K562 (cell line): ENCODE measurements around the gene LLGL2. TPM values are rescaled to one million over a fixed set of nuclear protein-coding genes. Genes with fewer than 3 reads are reported as not detected.

Source experiments
- ARID1B ChIP-seq: fragments of 450-650 bp; IDR thresholded peaks from 2 replicates; pipeline ENCODE4 v1.6.1; 2016; ENCODE audit warnings: antibody characterized with exemption, mild to moderate bottlenecking, inconsistent platforms
- CTBP1 ChIP-seq: fragments of 450-650 bp; IDR thresholded peaks from 2 replicates; pipeline ENCODE4 v1.6.1; 2016; ENCODE audit warnings: borderline replicate concordance
- E2F4 ChIP-seq: sonication (generic); formaldehyde crosslinking; IDR thresholded peaks from 2 replicates; pipeline ENCODE4 v1.8.0; 2022; ENCODE audit warnings: mild to moderate bottlenecking, low read depth, missing genetic modification reagents
- E4F1 ChIP-seq: fragments of 250-450 bp; sonication (Bioruptor Pico); IDR thresholded peaks from 2 replicates; pipeline ENCODE4 v1.5.0; 2021; ENCODE audit warnings: mild to moderate bottlenecking, borderline replicate concordance
- ETS1 ChIP-seq: conservative IDR thresholded peaks from 2 replicates; pipeline ENCODE4 v1.6.1; 2011; ENCODE audit warnings: low read depth, mild to moderate bottlenecking, low read length; ENCODE audit not compliant: control insufficient read depth
- MAZ ChIP-seq, 2 experiments: fragments of 450-650 bp in 1 of 2; sonication (generic) in 1 of 2; formaldehyde crosslinking; IDR thresholded peaks in 1 of 2; conservative IDR thresholded peaks in 1 of 2; 2 replicates each; pipeline versions ENCODE4 v1.4.0 to v1.5.0; 2020; ENCODE audit warnings: mild to moderate bottlenecking in 1 of 2, missing genetic modification reagents in 1 of 2
- MYC ChIP-seq, 2 experiments: fragments of 250-450 bp in 1 of 2; sonication (Bioruptor Pico) in 1 of 2; IDR thresholded peaks; 2 replicates each; pipeline versions ENCODE4 v1.5.1 to v1.6.1; 2012 to 2021; ENCODE audit warnings: low read depth in 2 of 2, borderline replicate concordance in 1 of 2, improper control_type of control experiment in 1 of 2, low read length in 1 of 2, mild to moderate bottlenecking in 1 of 2, moderate library complexity in 1 of 2
- MYNN ChIP-seq, 2 experiments: sonication (generic); formaldehyde crosslinking in 1 of 2; IDR thresholded peaks; 2 replicates each; pipeline versions ENCODE4 v1.5.0 to v1.6.1; 2016 to 2020; ENCODE audit warnings: antibody characterized with exemption in 1 of 2, missing genetic modification reagents in 1 of 2
- NFIC ChIP-seq: fragments of 450-650 bp; IDR thresholded peaks from 2 replicates; pipeline ENCODE4 v1.6.1; 2017; ENCODE audit warnings: mild to moderate bottlenecking, inconsistent platforms
- NRF1 ChIP-seq, 2 experiments: fragments of 450-650 bp; IDR thresholded peaks in 1 of 2; conservative IDR thresholded peaks in 1 of 2; 2 replicates each; pipeline ENCODE4 v1.6.1; 2014; ENCODE audit warnings: mild to moderate bottlenecking in 2 of 2
- RCOR1 ChIP-seq, 2 experiments: IDR thresholded peaks; 2 replicates each; pipeline ENCODE4 v1.6.1; 2012; ENCODE audit warnings: low read depth in 2 of 2, low read length in 2 of 2, borderline replicate concordance in 1 of 2, improper control_type of control experiment in 1 of 2
- SMAD4 ChIP-seq: fragments of 250-450 bp; sonication (Bioruptor Pico); conservative IDR thresholded peaks from 2 replicates; pipeline ENCODE4 v1.8.0; 2021; ENCODE audit warnings: inconsistent platforms, mild to moderate bottlenecking, moderate library complexity
- SMARCE1 ChIP-seq: fragments of 450-650 bp; IDR thresholded peaks from 2 replicates; pipeline ENCODE4 v1.7.1; 2016; ENCODE audit warnings: mild to moderate bottlenecking
- ZBED1 ChIP-seq: IDR thresholded peaks from 2 replicates; pipeline ENCODE4 v1.6.1; 2014
- ZBTB26 ChIP-seq: fragments of 450-650 bp; formaldehyde crosslinking; IDR thresholded peaks from 2 replicates; pipeline ENCODE4 v1.4.0; 2022; ENCODE audit warnings: missing genetic modification characterization
- ZNF232 ChIP-seq: sonication (generic); formaldehyde crosslinking; IDR thresholded peaks from 2 replicates; pipeline ENCODE4 v1.8.0; 2022; ENCODE audit warnings: mild to moderate bottlenecking, missing genetic modification reagents
- ZNF3 ChIP-seq: fragments of 250-450 bp; sonication (Bioruptor Pico); IDR thresholded peaks from 2 replicates; pipeline ENCODE4 v1.5.0; 2021; ENCODE audit warnings: mild to moderate bottlenecking, moderate library complexity
- ZNF384 ChIP-seq: IDR thresholded peaks from 2 replicates; pipeline ENCODE4 v1.6.1; 2012; ENCODE audit warnings: low read depth, low read length, improper control_type of control experiment
- ZNF57 ChIP-seq: fragments of 450-650 bp; formaldehyde crosslinking; IDR thresholded peaks from 2 replicates; pipeline ENCODE4 v1.4.0; 2020; ENCODE audit warnings: mild to moderate bottlenecking, moderate library complexity
- ZNF584 ChIP-seq: fragments of 200-800 bp; sonication (Bioruptor generic); IDR thresholded peaks from 2 replicates; pipeline ENCODE4 v1.6.1; 2016; ENCODE audit warnings: low read depth, mild to moderate bottlenecking, missing genetic modification characterization, missing compliant biosample characterization
- polyA plus RNA-seq, 8 experiments: library from polyadenylated mRNA; depleted of rRNA in 4 of 8; stranded (reverse) in 5 of 8; unstranded in 3 of 8; fragments of >200 nt; fragmentation: Nextera tagmentation in 2 of 8; fragmentation: Illumina TruSeq in 1 of 8; extraction: Ambion mirVana in 2 of 8; extraction: Trizol in 1 of 8; gene quantifications; 2 replicates each; pipeline versions ENCODE4 v1.2.1 to v1.2.3, GENCODE V29; 2011 to 2014; ENCODE audit warnings: inconsistent platforms in 1 of 8, missing spikeins in 1 of 8
- total RNA-seq, 7 experiments: library from RNA; depleted of rRNA in 6 of 7; stranded (reverse); fragments of >200 nt in 6 of 7; fragmentation: Illumina TruSeq in 2 of 7; extraction: Trizol in 2 of 7; gene quantifications; 2 replicates each; pipeline versions ENCODE4 v1.2.1 to v1.2.3, GENCODE V29; 2011 to 2021; ENCODE audit warnings: low replicate concordance in 1 of 7

Gene LLGL2
- total and polyA plus RNA-seq, 9 of the 15 experiments (the other 6 are each of a cell fraction or from before 2014, with no cell fraction given) = 0.32 to 24.4 (median 10.2) TPM

DNA sequence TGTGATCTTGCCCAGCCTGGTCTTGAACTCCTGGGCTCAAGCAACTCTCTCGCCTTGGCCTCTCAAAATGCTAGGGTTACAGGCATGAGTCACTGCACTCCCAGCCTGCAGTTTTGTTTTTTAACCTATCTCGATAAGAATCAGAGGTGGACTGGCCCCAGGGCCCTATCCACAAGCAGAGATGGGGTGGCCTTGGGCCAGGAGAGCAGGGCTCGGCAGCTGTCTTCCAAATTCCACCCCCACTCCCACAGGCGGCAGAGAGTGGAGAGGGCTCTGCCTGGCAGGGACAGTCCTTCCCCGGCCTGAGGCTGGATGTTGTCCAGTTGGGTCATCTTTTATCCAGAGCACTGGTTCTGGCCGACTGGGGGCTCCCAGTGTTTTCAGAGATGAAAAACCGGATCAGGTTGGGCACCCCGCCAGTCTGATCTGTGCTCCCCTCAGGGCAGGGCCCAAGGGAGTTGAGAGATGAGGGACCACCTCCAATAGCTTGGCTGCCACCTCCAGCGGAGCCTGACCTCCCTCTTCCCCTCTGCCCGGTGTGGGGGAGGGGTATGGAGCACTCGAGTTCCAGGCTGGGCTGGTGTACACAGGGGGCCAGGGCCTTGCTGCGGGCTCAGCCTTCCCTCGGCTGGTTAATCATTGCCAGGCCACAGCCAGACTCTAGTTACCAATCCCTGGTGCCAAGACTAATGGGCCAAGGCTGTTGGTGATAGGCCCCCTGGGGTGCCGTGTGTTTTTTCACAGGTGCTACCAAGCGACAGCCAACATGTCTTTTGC, 31.8 kb downstream of the LLGL2 start (continued):
- TF ChIP-seq ZBTB26 (CRISPR knock-in tag) (no peak), NRF1 (conservative IDR thresholded peaks at IDR 0.05 in 1 of 2, IDR thresholded peaks at IDR 0.05 in 1 of 2) (0 out of 4 replicates have a peak, but pooled peaks of 1 of the 2 experiments have one; percentile 17), SMARCE1 (peak; percentile 72; the same call in 1 of the 2 replicates), E4F1 (CRISPR knock-in tag) (no peak), ZNF232 (no peak), RCOR1 (IDR thresholded peaks at IDR 0.05; ENCODE audit: borderline replicate concordance in 1 of 2, low read depth in 2 of 2, low read length in 2 of 2) (peak in 1 of 2 experiments; percentile 70; a peak in 2 of 4 replicates), ZNF57 (CRISPR knock-in tag) (no peak), MYNN (IDR thresholded peaks at IDR 0.05) (0 out of 2 replicates have a peak, but pooled peaks have one; percentile 16), MYNN (CRISPR knock-in tag; IDR thresholded peaks at IDR 0.05) (no peak), ZNF584 (CRISPR knock-in tag) (peak; percentile 80), E2F4 (no peak), ZNF384 (peak; percentile 60; the same call in 1 of the 2 replicates), ZNF3 (CRISPR knock-in tag) (no peak), CTBP1 (peak; percentile 71; the same call in 1 of the 2 replicates), ARID1B (peak; percentile 64), NFIC (peak; percentile 66), ETS1 (no peak), MYC (IDR thresholded peaks at IDR 0.05; ENCODE audit: low read depth, low read length) (0 out of 2 replicates have a peak, but pooled peaks have one; percentile 9), MYC (CRISPR knock-in tag; IDR thresholded peaks at IDR 0.05; ENCODE audit: borderline replicate concordance, low read depth) (no peak), SMAD4 (CRISPR knock-in tag) (no peak), ZBED1 (no peak), MAZ (CRISPR knock-in tag; conservative IDR thresholded peaks at IDR 0.05 in 1 of 2, IDR thresholded peaks at IDR 0.05 in 1 of 2) (peak; percentile 17 to 25; a peak in 2 of 4 replicates)
